Vagina (tissue), 2 donors: Measurements from ENCODE around the gene NANOS2.

Experiments used
- CTCF ChIP-seq, 3 experiments: fragments of 450-650 bp in 2 of 3; fragments of 200-600 bp in 1 of 3; sonication (generic) in 1 of 3; IDR thresholded peaks; one replicate each; pipeline ENCODE4 v1.5.1; 2017 to 2019; ENCODE audit warnings: antibody characterized with exemption in 3 of 3, mild to moderate bottlenecking in 2 of 3, moderate library complexity in 2 of 3
- POLR2A ChIP-seq, 2 donors: fragments of 450-650 bp; IDR thresholded peaks; one replicate each; pipeline ENCODE4 v1.6.1; 2017; ENCODE audit warnings: antibody characterized with exemption in 2 of 2, mild to moderate bottlenecking in 2 of 2, moderate library complexity in 2 of 2
- POLR2AphosphoS5 ChIP-seq, 2 donors: sonication (generic); formaldehyde crosslinking; IDR thresholded peaks; one replicate each; pipeline ENCODE4 v1.9.0; 2017; ENCODE audit warnings: antibody characterized with exemption in 2 of 2, mild to moderate bottlenecking in 2 of 2, low read depth in 1 of 2; ENCODE audit not compliant: insufficient read depth in 1 of 2

- no peak for TF ChIP-seq CTCF (IDR thresholded peaks at IDR 0.05)
- TF ChIP-seq POLR2AphosphoS5 (IDR thresholded peaks at IDR 0.05; ENCODE audit: insufficient read depth in 1 of 2, low read depth in 1 of 2) = no peak
- no peak for TF ChIP-seq POLR2A (IDR thresholded peaks at IDR 0.05)
Observed at GRCh38 chr19:45876161-45876410, 38.5 kb downstream of the NANOS2 start.
